ENCODE data around the gene TSPAN3.

TSPAN3 gene

DNA sequence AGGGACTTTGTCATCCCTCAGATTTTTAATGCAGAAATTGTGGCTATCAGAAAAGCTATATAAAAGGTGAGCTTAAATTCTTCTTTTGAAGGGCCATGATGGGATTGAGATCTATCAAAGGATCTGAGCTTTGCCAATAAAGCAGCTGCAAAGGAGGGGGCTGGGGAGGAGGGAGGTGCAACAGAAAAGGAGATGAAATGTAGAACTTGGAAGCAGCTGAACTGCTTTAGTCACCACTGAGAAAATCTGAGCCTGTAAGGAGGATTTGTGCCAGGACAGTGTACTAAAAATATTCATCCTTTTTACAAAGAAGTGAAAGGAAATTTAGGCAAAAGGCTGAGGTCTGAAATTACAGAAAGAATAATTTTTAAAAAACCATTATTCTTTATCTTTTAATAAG lies 10.4 kb downstream of the TSPAN3 start:
- Histone ChIP-seq H3K4me1 (ENCODE audit: control insufficient read depth in 2 of 2, insufficient read depth in 1 of 2, low read depth in 1 of 2, low read length in 2 of 2) (peaks cover 0 to 10% of the 10 kb centered on the region in 2 donors), H3K18ac (ENCODE audit: low read length) (no peak overlapping the region), H4K8ac (ENCODE audit: low read depth, low read length) (no peak overlapping the region), H3K4me3 (ENCODE audit: low read length in 2 of 2) (no peak overlapping the region), H4K91ac (ENCODE audit: low read depth, low read length, poor library complexity) (no peak overlapping the region), H2BK15ac (ENCODE audit: low read length) (no peak overlapping the region), H2BK120ac (ENCODE audit: low read depth, low read length) (no peak overlapping the region), H3K79me1 (ENCODE audit: low read depth, low read length) (no peaks in the 10 kb centered on the region), H3K4ac (ENCODE audit: low read length) (no peak overlapping the region), H3K14ac (ENCODE audit: low read length) (no peak overlapping the region), H3K9ac (ENCODE audit: low read depth, low read length, poor library complexity) (no peak overlapping the region), H3K9me3 (replicated peaks in 1 of 2; ENCODE audit: control insufficient read depth in 2 of 2, insufficient read depth in 1 of 2, low read depth in 1 of 2, low read length in 2 of 2) (no peaks in the 10 kb centered on the region), H3K23ac (ENCODE audit: low read depth, low read length, poor library complexity) (no peak overlapping the region), H2AFZ (ENCODE audit: low read length) (no peak overlapping the region), H2BK12ac (ENCODE audit: low read length) (no peak overlapping the region), H2AK5ac (ENCODE audit: low read depth, low read length) (no peak overlapping the region), H2BK5ac (ENCODE audit: low read length) (no peak overlapping the region), H3K27me3 (ENCODE audit: control insufficient read depth in 3 of 3, insufficient read depth in 3 of 3, low read depth in 1 of 3, low read length in 3 of 3) (no peaks in the 10 kb centered on the region), H3K36me3 (replicated peaks in 1 of 2; ENCODE audit: control insufficient read depth in 2 of 2, insufficient read depth in 2 of 2, low read length in 2 of 2) (peaks cover 2 to 42% of the 10 kb centered on the region in 2 donors), H3K4me2 (ENCODE audit: insufficient read depth, low read length, poor library complexity, severe bottlenecking) (no peak overlapping the region), H3K27ac (replicated peaks; ENCODE audit: low read length) (no peak overlapping the region)
- no peak for DNase-seq (ENCODE audit: low spot score)

DNA sequence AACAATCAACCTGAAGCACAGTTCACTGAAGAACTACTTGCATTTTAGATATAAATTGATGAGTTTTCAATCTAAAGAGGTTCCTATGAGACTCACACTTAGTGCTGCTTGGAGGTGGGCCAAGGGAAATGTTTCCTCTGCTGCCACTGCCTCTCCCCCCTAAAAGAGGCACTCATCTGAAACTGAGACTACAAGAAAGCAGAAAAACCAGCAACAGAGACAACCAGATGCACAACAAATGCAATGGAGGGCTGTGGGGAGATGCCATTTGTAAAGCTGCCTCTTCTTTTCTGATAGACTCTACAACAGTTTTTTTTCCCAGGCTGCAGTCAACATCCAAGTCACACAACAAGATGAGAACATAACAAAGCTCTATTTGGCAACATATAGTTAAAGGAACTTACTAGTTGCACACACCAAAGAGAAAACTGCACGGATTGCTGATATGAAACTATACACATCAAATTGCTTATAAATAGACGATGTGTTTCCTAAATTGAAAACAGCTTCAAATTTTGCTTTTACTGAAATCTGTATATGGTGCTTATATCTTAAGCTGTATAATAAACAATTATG lies 11.0 kb downstream of the TSPAN3 start:
- H3K18ac ChIP-seq (ENCODE audit: low read length) = no peak overlapping the region
- no peak for DNase-seq (ENCODE audit: low spot score)
- no peak overlapping the region for H2BK120ac ChIP-seq (ENCODE audit: low read depth, low read length)
- H3K36me3 ChIP-seq (replicated peaks in 1 of 2; ENCODE audit: control insufficient read depth in 2 of 2, insufficient read depth in 2 of 2, low read length in 2 of 2) = peaks cover 2 to 49% of the 10 kb centered on the region in 2 donors
- no peak overlapping the region for H2AFZ ChIP-seq (ENCODE audit: low read length)
- H3K4me1 ChIP-seq (ENCODE audit: control insufficient read depth in 2 of 2, insufficient read depth in 1 of 2, low read depth in 1 of 2, low read length in 2 of 2) = peaks cover 0 to 10% of the 10 kb centered on the region in 2 donors
- no peak overlapping the region for H3K27ac ChIP-seq (replicated peaks; ENCODE audit: low read length)
- H2BK5ac ChIP-seq (ENCODE audit: low read length) = no peak overlapping the region
- H3K4me3 ChIP-seq (ENCODE audit: low read length in 2 of 2) = no peak overlapping the region
- H3K79me1 ChIP-seq (ENCODE audit: low read depth, low read length) = no peaks in the 10 kb centered on the region
- H3K9me3 ChIP-seq (replicated peaks in 1 of 2; ENCODE audit: control insufficient read depth in 2 of 2, insufficient read depth in 1 of 2, low read depth in 1 of 2, low read length in 2 of 2) = no peaks in the 10 kb centered on the region
- H4K91ac ChIP-seq (ENCODE audit: low read depth, low read length, poor library complexity) = no peak overlapping the region
- no peak overlapping the region for H3K14ac ChIP-seq (ENCODE audit: low read length)
- WGBS, 2 donors (ENCODE audit: extremely low coverage in 2 of 2, insufficient read length in 2 of 2, insufficient replicate concordance in 1 of 2) = no CpG with 5 or more reads among the region's 2 CpGs
- no peak overlapping the region for H3K4ac ChIP-seq (ENCODE audit: low read length)
- no peak overlapping the region for H2AK5ac ChIP-seq (ENCODE audit: low read depth, low read length)
- H3K27me3 ChIP-seq (ENCODE audit: control insufficient read depth in 3 of 3, insufficient read depth in 3 of 3, low read depth in 1 of 3, low read length in 3 of 3) = no peaks in the 10 kb centered on the region
- H2BK15ac ChIP-seq (ENCODE audit: low read length) = no peak overlapping the region
- no peak overlapping the region for H3K4me2 ChIP-seq (ENCODE audit: insufficient read depth, low read length, poor library complexity, severe bottlenecking)
- no peak overlapping the region for H4K8ac ChIP-seq (ENCODE audit: low read depth, low read length)
- no peak overlapping the region for H3K23ac ChIP-seq (ENCODE audit: low read depth, low read length, poor library complexity)
- no peak overlapping the region for H3K9ac ChIP-seq (ENCODE audit: low read depth, low read length, poor library complexity)
- H2BK12ac ChIP-seq (ENCODE audit: low read length) = no peak overlapping the region

DNA sequence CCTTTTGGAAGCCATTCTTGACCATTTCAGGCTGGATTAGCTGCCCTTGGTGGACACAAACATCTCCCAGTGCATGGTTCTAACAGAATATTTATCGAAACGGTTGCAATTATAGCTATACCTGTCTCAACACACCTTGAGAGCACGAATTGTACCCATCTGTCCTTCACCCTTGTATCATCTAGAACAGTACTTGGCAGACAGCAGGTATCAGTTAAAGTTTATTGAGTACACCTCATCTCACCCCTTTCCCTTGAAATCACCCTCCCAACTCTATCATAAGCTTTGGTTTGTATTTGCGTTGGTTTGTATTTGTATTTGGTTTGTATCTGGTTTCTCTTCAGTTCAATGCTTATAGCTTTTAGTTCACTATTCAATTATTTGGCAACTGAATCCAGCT lies 12.4 kb downstream of the TSPAN3 start:
- H2BK5ac ChIP-seq (ENCODE audit: low read length) = no peak overlapping the region
- DNase-seq (ENCODE audit: low spot score) = no peak
- H3K14ac ChIP-seq (ENCODE audit: low read length) = no peak overlapping the region
- H3K36me3 ChIP-seq (replicated peaks in 1 of 2; ENCODE audit: control insufficient read depth in 2 of 2, insufficient read depth in 2 of 2, low read length in 2 of 2) = peaks cover 4 to 53% of the 10 kb centered on the region in 2 donors
- no peak overlapping the region for H3K4ac ChIP-seq (ENCODE audit: low read length)
- no peak overlapping the region for H4K8ac ChIP-seq (ENCODE audit: low read depth, low read length)
- H3K27ac ChIP-seq (replicated peaks; ENCODE audit: low read length) = no peak overlapping the region
- H2AFZ ChIP-seq (ENCODE audit: low read length) = no peak overlapping the region
- no peak overlapping the region for H2BK15ac ChIP-seq (ENCODE audit: low read length)
- no peak overlapping the region for H2BK120ac ChIP-seq (ENCODE audit: low read depth, low read length)
- no peak overlapping the region for H2AK5ac ChIP-seq (ENCODE audit: low read depth, low read length)
- H3K9ac ChIP-seq (ENCODE audit: low read depth, low read length, poor library complexity) = no peak overlapping the region
- no peak overlapping the region for H3K4me3 ChIP-seq (ENCODE audit: low read length in 2 of 2)
- H3K27me3 ChIP-seq (ENCODE audit: control insufficient read depth in 3 of 3, insufficient read depth in 3 of 3, low read depth in 1 of 3, low read length in 3 of 3) = no peaks in the 10 kb centered on the region
- WGBS, 2 donors (ENCODE audit: extremely low coverage in 2 of 2, insufficient read length in 2 of 2, insufficient replicate concordance in 1 of 2) = no CpG with 5 or more reads among the region's 4 CpGs
- no peak overlapping the region for H3K4me2 ChIP-seq (ENCODE audit: insufficient read depth, low read length, poor library complexity, severe bottlenecking)
- H3K18ac ChIP-seq (ENCODE audit: low read length) = no peak overlapping the region
- H3K79me1 ChIP-seq (ENCODE audit: low read depth, low read length) = no peaks in the 10 kb centered on the region
- no peaks in the 10 kb centered on the region for H3K9me3 ChIP-seq (replicated peaks in 1 of 2; ENCODE audit: control insufficient read depth in 2 of 2, insufficient read depth in 1 of 2, low read depth in 1 of 2, low read length in 2 of 2)
- H2BK12ac ChIP-seq (ENCODE audit: low read length) = no peak overlapping the region
- no peak overlapping the region for H3K23ac ChIP-seq (ENCODE audit: low read depth, low read length, poor library complexity)
- H3K4me1 ChIP-seq (ENCODE audit: control insufficient read depth in 2 of 2, insufficient read depth in 1 of 2, low read depth in 1 of 2, low read length in 2 of 2) = peaks cover 0 to 10% of the 10 kb centered on the region in 2 donors
- H4K91ac ChIP-seq (ENCODE audit: low read depth, low read length, poor library complexity) = no peak overlapping the region

DNA sequence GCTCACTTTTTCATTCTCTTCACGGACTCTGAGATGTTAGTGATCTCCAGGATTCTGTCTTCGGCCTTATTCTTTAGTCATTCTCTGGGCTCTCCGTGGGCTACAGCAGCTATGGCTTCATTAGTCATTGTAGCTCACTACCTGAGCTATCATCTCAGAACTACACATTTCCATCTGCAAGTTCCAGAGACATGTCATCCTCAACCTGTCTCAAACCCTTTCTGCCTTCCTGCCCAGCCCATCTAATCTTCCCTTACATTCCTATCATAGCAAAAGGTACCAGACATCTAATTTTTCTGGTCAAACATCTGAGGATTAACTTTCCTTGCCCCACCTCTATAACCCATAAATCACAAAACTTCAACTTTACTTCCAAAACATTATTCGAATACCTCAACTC lies 13.2 kb downstream of the TSPAN3 start:
- peaks cover 0 to 10% of the 10 kb centered on the region in 2 donors for H3K4me1 ChIP-seq (ENCODE audit: control insufficient read depth in 2 of 2, insufficient read depth in 1 of 2, low read depth in 1 of 2, low read length in 2 of 2)
- no peak overlapping the region for H2AK5ac ChIP-seq (ENCODE audit: low read depth, low read length)
- no peak overlapping the region for H4K91ac ChIP-seq (ENCODE audit: low read depth, low read length, poor library complexity)
- H2BK5ac ChIP-seq (ENCODE audit: low read length) = no peak overlapping the region
- H3K9me3 ChIP-seq (replicated peaks in 1 of 2; ENCODE audit: control insufficient read depth in 2 of 2, insufficient read depth in 1 of 2, low read depth in 1 of 2, low read length in 2 of 2) = no peaks in the 10 kb centered on the region
- no peak overlapping the region for H3K4ac ChIP-seq (ENCODE audit: low read length)
- H3K4me2 ChIP-seq (ENCODE audit: insufficient read depth, low read length, poor library complexity, severe bottlenecking) = no peak overlapping the region
- peaks cover 4 to 61% of the 10 kb centered on the region in 2 donors for H3K36me3 ChIP-seq (replicated peaks in 1 of 2; ENCODE audit: control insufficient read depth in 2 of 2, insufficient read depth in 2 of 2, low read length in 2 of 2)
- H3K27me3 ChIP-seq (ENCODE audit: control insufficient read depth in 3 of 3, insufficient read depth in 3 of 3, low read depth in 1 of 3, low read length in 3 of 3) = no peaks in the 10 kb centered on the region
- H3K23ac ChIP-seq (ENCODE audit: low read depth, low read length, poor library complexity) = no peak overlapping the region
- no peak overlapping the region for H3K18ac ChIP-seq (ENCODE audit: low read length)
- DNase-seq (ENCODE audit: low spot score) = no peak
- no peak overlapping the region for H3K14ac ChIP-seq (ENCODE audit: low read length)
- H4K8ac ChIP-seq (ENCODE audit: low read depth, low read length) = no peak overlapping the region
- H3K4me3 ChIP-seq (ENCODE audit: low read length in 2 of 2) = no peak overlapping the region
- 100% methylated on average over 1 of the region's 4 CpGs for WGBS, 2 donors (ENCODE audit: extremely low coverage in 2 of 2, insufficient read length in 2 of 2, insufficient replicate concordance in 1 of 2)
- H2BK15ac ChIP-seq (ENCODE audit: low read length) = no peak overlapping the region
- H2BK12ac ChIP-seq (ENCODE audit: low read length) = no peak overlapping the region
- no peak overlapping the region for H3K9ac ChIP-seq (ENCODE audit: low read depth, low read length, poor library complexity)
- H2BK120ac ChIP-seq (ENCODE audit: low read depth, low read length) = no peak overlapping the region
- no peak overlapping the region for H2AFZ ChIP-seq (ENCODE audit: low read length)
- H3K79me1 ChIP-seq (ENCODE audit: low read depth, low read length) = no peaks in the 10 kb centered on the region
- H3K27ac ChIP-seq (replicated peaks; ENCODE audit: low read length) = no peak overlapping the region

Measured in neuronal stem cell (in vitro differentiated cells).